SK-N-SH treated with all-trans-retinoic acid at 6 μM for 48 hours (cell line): ENCODE measurements around the gene CPVL.
A peak's percentile ranks its signal among the peaks of the same experiment; 100 is the strongest.

Source experiments
- ATAC-seq: fragments of 200-7000 bp; cut with Tn5 transposase; 3 replicates; pipeline ENCODE4 v1.9.1; 2020; ENCODE audit warnings: mild to moderate bottlenecking, moderate library complexity
- ARNTL ChIP-seq: fragments of 450-650 bp; formaldehyde crosslinking; IDR thresholded peaks from 2 replicates; pipeline ENCODE4 v1.5.0; 2020; ENCODE audit warnings: low read depth, mild to moderate bottlenecking, moderate library complexity, borderline replicate concordance
- BACH2 ChIP-seq: fragments of 250-450 bp; sonication (Bioruptor Pico); IDR thresholded peaks from 2 replicates; pipeline ENCODE4 v1.9.0; 2021; ENCODE audit warnings: mild to moderate bottlenecking, borderline replicate concordance
- CREB5 ChIP-seq: fragments of 250-450 bp; sonication (Bioruptor Pico); IDR thresholded peaks from 2 replicates; pipeline ENCODE4 v1.5.1; 2020; ENCODE audit warnings: low read depth, mild to moderate bottlenecking, moderate library complexity
- CSDC2 ChIP-seq: fragments of 250-450 bp; sonication (Bioruptor Pico); IDR thresholded peaks from 2 replicates; pipeline ENCODE4 v1.5.0; 2020; ENCODE audit warnings: mild to moderate bottlenecking, moderate library complexity
- ESRRG ChIP-seq: fragments of 250-450 bp; sonication (Bioruptor Pico); IDR thresholded peaks from 2 replicates; pipeline ENCODE4 v1.6.1; 2021; ENCODE audit warnings: mild to moderate bottlenecking
- GLIS3 ChIP-seq: fragments of 250-450 bp; sonication (Bioruptor Pico); IDR thresholded peaks from 2 replicates; pipeline ENCODE4 v1.5.0; 2020; ENCODE audit warnings: mild to moderate bottlenecking, moderate library complexity
- ISL1 ChIP-seq: fragments of 250-450 bp; sonication (Bioruptor Pico); IDR thresholded peaks from 2 replicates; pipeline ENCODE4 v2.1.2; 2022; ENCODE audit warnings: mild to moderate bottlenecking, moderate library complexity
- OSR1 ChIP-seq: fragments of 250-450 bp; sonication (Bioruptor Pico); IDR thresholded peaks from 2 replicates; pipeline ENCODE4 v1.8.0; 2022; ENCODE audit warnings: moderate library complexity, mild to moderate bottlenecking, inconsistent platforms
- PPARA ChIP-seq: fragments of 250-450 bp; sonication (Bioruptor Pico); IDR thresholded peaks from 2 replicates; pipeline ENCODE4 v1.5.0; 2020; ENCODE audit warnings: mild to moderate bottlenecking, borderline replicate concordance
- RARB ChIP-seq: fragments of 250-450 bp; sonication (Bioruptor Pico); IDR thresholded peaks from 2 replicates; pipeline ENCODE4 v1.8.0; 2021; ENCODE audit warnings: mild to moderate bottlenecking, moderate library complexity
- SNAI2 ChIP-seq: fragments of 250-450 bp; sonication (Bioruptor Pico); IDR thresholded peaks from 2 replicates; pipeline ENCODE4 v1.5.0; 2020; ENCODE audit warnings: mild to moderate bottlenecking, moderate library complexity
- TCF4 ChIP-seq: fragments of 250-450 bp; sonication (Bioruptor Pico); IDR thresholded peaks from 2 replicates; pipeline ENCODE4 v1.8.0; 2021; ENCODE audit warnings: mild to moderate bottlenecking, moderate library complexity, borderline replicate concordance
- TOX ChIP-seq: fragments of 250-450 bp; sonication (Bioruptor Pico); IDR thresholded peaks from 2 replicates; pipeline ENCODE4 v1.8.0; 2021; ENCODE audit warnings: mild to moderate bottlenecking, moderate library complexity, borderline replicate concordance
- ZC3H10 ChIP-seq: fragments of 250-450 bp; sonication (Bioruptor Pico); IDR thresholded peaks from 2 replicates; pipeline ENCODE4 v1.5.1; 2021; ENCODE audit warnings: mild to moderate bottlenecking, moderate library complexity
- ZFP3 ChIP-seq: fragments of 250-450 bp; sonication (Bioruptor Pico); IDR thresholded peaks from 2 replicates; pipeline ENCODE4 v1.5.0; 2020; ENCODE audit warnings: mild to moderate bottlenecking, moderate library complexity
- ZFP30 ChIP-seq: fragments of 450-650 bp; formaldehyde crosslinking; IDR thresholded peaks from 2 replicates; pipeline ENCODE4 v1.5.0; 2022; ENCODE audit warnings: mild to moderate bottlenecking, moderate library complexity
- ZNF70 ChIP-seq: fragments of 450-650 bp; formaldehyde crosslinking; IDR thresholded peaks from 2 replicates; pipeline ENCODE4 v1.5.0; 2020; ENCODE audit warnings: mild to moderate bottlenecking, moderate library complexity
- ZNF8 ChIP-seq: fragments of 450-650 bp; formaldehyde crosslinking; IDR thresholded peaks from 2 replicates; pipeline ENCODE4 v1.5.0; 2020; ENCODE audit warnings: mild to moderate bottlenecking, moderate library complexity
- TF ChIP-seq, protein P1 (sequence below): fragments of 250-450 bp; sonication (Bioruptor Pico); IDR thresholded peaks from 2 replicates; pipeline ENCODE4 v1.8.0; 2021; ENCODE audit warnings: low read depth, mild to moderate bottlenecking, moderate library complexity, borderline replicate concordance
- TF ChIP-seq, protein P2 (sequence below): fragments of 250-450 bp; sonication (Bioruptor Pico); IDR thresholded peaks from 2 replicates; pipeline ENCODE4 v1.5.1; 2021; ENCODE audit warnings: mild to moderate bottlenecking, moderate library complexity
- TF ChIP-seq, protein P3 (sequence below): fragments of 250-450 bp; sonication (Bioruptor Pico); IDR thresholded peaks from 2 replicates; pipeline ENCODE4 v1.5.0; 2020; ENCODE audit warnings: mild to moderate bottlenecking, moderate library complexity
- TF ChIP-seq, protein P4 (sequence below): fragments of 250-450 bp; sonication (Bioruptor Pico); IDR thresholded peaks from 2 replicates; pipeline ENCODE4 v1.8.0; 2020; ENCODE audit warnings: mild to moderate bottlenecking, moderate library complexity, borderline replicate concordance

CPVL gene

DNA sequence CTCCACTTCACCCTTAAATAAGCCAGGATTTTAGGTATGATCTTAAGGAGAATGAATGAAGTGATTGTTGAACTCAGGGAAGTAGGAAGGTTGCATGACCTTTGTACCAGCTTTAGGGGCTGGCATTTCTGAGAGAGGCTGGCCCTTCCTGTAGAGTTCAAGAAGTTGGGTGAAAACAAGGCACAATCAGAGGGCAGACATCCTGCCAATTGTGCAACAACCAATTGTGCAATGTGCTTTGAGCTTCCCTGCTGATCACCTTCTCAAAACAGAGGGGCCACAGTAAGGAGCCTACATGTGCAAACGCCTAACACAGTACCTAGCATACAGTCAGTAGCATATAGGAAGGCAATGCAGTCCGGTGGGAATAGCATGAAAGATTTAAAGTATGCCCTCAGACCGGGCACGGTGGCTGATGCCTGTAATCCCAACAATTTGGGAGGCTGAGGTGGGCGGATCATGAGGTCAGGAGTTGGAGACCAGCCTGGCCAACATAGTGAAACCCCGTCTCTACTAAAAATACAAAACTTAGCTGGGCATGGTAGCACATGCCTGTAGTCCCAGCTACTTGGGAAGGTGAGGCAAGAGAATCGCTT, 5.4 kb downstream of the CPVL start:
- no peak for ATAC-seq
- no peak for TF ChIP-seq ZNF70

DNA sequence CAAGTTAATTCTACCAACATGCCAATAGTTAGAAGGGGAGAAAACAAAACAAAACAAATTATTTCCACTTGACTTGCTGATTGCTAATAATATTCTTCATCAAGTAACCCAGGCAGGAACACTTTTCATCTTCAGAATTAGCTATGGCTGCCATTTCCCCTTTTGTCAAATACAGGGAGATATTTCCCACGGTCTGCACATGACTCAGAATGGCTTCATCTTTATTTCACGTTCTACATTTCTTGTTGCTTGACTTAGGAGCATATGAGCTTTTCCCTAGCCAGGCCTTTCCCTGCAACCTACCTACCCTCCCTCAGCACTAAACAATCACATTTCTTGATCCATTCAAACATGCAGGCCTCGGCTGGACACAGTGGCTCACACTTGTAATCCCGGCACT, 6.5 kb downstream of the CPVL start:
- TF ChIP-seq ZC3H10 (CRISPR knock-in tag) (no peak), PPARA (CRISPR knock-in tag) (no peak)
- ATAC-seq, result no peak

DNA sequence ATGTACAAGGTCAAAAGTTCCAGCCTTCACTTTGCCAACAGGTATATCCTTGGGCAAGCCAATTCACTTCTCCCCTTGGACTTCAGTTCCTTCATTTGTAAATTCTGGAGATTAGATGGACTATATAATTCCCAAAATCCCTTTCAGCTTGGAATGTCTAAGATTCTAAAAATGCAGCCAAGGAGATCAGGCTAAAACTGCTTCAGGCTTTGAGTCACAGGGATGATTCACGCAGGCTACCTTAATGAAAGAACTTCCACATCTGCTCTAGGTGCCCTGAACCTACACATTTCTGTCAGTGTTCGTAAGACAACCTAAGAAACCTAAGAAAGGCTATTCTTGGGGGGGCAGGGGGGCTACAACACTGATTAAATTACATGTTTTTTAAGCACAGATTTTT, 7.1 kb downstream of the CPVL start:
- peak; percentile 18; the same call in 1 of the 3 replicates for ATAC-seq
- no peak for TF ChIP-seq CSDC2 (CRISPR knock-in tag)

DNA sequence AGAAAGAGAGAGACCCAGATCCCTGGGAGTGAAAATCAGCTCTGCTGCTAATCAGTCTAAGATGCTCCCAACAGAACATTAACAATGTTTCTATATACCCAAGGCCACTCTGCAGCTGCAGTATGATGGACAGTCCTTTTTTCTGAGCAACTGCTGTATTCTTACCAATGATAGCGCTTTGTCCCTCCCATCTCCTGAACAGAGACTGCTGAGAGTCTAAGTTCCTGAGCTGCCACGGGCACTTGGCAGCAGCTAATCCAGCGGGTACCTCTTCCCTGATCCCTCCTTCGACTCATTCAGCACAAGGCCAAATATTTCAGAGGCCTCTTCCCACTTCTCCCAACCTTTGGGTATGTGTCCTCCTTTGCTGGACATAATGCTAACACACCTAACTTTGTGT, 7.7 kb downstream of the CPVL start:
- TF ChIP-seq CREB5 (CRISPR knock-in tag) (no peak), ISL1 (CRISPR knock-in tag) (no peak), ZFP30 (CRISPR knock-in tag) (no peak), BACH2 (CRISPR knock-in tag) (no peak), ZNF8 (CRISPR knock-in tag) (no peak), TOX (CRISPR knock-in tag) (no peak), ZC3H10 (CRISPR knock-in tag) (no peak), ZFP3 (CRISPR knock-in tag) (no peak), SNAI2 (no peak), PPARA (CRISPR knock-in tag) (no peak), ESRRG (CRISPR knock-in tag) (no peak), OSR1 (CRISPR knock-in tag) (no peak), GLIS3 (CRISPR knock-in tag) (no peak)
- TF ChIP-seq, protein P1, sequence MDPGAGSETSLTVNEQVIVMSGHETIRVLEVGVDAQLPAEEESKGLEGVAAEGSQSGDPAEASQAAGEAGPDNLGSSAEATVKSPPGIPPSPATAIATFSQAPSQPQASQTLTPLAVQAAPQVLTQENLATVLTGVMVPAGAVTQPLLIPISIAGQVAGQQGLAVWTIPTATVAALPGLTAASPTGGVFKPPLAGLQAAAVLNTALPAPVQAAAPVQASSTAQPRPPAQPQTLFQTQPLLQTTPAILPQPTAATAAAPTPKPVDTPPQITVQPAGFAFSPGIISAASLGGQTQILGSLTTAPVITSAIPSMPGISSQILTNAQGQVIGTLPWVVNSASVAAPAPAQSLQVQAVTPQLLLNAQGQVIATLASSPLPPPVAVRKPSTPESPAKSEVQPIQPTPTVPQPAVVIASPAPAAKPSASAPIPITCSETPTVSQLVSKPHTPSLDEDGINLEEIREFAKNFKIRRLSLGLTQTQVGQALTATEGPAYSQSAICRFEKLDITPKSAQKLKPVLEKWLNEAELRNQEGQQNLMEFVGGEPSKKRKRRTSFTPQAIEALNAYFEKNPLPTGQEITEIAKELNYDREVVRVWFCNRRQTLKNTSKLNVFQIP (CRISPR knock-in tag), result no peak
- TF ChIP-seq, protein P2, sequence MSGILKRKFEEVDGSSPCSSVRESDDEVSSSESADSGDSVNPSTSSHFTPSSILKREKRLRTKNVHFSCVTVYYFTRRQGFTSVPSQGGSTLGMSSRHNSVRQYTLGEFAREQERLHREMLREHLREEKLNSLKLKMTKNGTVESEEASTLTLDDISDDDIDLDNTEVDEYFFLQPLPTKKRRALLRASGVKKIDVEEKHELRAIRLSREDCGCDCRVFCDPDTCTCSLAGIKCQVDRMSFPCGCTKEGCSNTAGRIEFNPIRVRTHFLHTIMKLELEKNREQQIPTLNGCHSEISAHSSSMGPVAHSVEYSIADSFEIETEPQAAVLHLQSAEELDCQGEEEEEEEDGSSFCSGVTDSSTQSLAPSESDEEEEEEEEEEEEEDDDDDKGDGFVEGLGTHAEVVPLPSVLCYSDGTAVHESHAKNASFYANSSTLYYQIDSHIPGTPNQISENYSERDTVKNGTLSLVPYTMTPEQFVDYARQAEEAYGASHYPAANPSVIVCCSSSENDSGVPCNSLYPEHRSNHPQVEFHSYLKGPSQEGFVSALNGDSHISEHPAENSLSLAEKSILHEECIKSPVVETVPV (CRISPR knock-in tag), result no peak
- TF ChIP-seq, protein P3, sequence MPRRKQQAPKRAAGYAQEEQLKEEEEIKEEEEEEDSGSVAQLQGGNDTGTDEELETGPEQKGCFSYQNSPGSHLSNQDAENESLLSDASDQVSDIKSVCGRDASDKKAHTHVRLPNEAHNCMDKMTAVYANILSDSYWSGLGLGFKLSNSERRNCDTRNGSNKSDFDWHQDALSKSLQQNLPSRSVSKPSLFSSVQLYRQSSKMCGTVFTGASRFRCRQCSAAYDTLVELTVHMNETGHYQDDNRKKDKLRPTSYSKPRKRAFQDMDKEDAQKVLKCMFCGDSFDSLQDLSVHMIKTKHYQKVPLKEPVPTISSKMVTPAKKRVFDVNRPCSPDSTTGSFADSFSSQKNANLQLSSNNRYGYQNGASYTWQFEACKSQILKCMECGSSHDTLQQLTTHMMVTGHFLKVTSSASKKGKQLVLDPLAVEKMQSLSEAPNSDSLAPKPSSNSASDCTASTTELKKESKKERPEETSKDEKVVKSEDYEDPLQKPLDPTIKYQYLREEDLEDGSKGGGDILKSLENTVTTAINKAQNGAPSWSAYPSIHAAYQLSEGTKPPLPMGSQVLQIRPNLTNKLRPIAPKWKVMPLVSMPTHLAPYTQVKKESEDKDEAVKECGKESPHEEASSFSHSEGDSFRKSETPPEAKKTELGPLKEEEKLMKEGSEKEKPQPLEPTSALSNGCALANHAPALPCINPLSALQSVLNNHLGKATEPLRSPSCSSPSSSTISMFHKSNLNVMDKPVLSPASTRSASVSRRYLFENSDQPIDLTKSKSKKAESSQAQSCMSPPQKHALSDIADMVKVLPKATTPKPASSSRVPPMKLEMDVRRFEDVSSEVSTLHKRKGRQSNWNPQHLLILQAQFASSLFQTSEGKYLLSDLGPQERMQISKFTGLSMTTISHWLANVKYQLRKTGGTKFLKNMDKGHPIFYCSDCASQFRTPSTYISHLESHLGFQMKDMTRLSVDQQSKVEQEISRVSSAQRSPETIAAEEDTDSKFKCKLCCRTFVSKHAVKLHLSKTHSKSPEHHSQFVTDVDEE (CRISPR knock-in tag), result no peak
- no peak for ATAC-seq

GRCh38 chr7:29135846-29136245, 10.5 kb downstream of the CPVL start:
- TF ChIP-seq GLIS3 (CRISPR knock-in tag), result no peak
- TF ChIP-seq RARB, result no peak
- no peak for TF ChIP-seq ZC3H10 (CRISPR knock-in tag)
- TF ChIP-seq, protein P3 (CRISPR knock-in tag), result no peak
- TF ChIP-seq TCF4 (CRISPR knock-in tag), result no peak
- TF ChIP-seq, protein P4, sequence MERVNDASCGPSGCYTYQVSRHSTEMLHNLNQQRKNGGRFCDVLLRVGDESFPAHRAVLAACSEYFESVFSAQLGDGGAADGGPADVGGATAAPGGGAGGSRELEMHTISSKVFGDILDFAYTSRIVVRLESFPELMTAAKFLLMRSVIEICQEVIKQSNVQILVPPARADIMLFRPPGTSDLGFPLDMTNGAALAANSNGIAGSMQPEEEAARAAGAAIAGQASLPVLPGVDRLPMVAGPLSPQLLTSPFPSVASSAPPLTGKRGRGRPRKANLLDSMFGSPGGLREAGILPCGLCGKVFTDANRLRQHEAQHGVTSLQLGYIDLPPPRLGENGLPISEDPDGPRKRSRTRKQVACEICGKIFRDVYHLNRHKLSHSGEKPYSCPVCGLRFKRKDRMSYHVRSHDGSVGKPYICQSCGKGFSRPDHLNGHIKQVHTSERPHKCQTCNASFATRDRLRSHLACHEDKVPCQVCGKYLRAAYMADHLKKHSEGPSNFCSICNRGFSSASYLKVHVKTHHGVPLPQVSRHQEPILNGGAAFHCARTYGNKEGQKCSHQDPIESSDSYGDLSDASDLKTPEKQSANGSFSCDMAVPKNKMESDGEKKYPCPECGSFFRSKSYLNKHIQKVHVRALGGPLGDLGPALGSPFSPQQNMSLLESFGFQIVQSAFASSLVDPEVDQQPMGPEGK, result no peak
- no peak for TF ChIP-seq ARNTL (CRISPR knock-in tag)
- no peak for TF ChIP-seq ESRRG (CRISPR knock-in tag)
- TF ChIP-seq, protein P1 (CRISPR knock-in tag), result no peak
- TF ChIP-seq, all 23 proteins: peak for 0
- no peak for ATAC-seq
